Retinal pigment epithelial cell (primary cell): Measurements from ENCODE around the gene GTF2A1L.

Experiments
- DNase-seq: peaks from one replicate; pipeline ENCODE4 v3.0.0-alpha.2; 2010; ENCODE audit warnings: low read depth
- H3K4me3 ChIP-seq: 2 replicates; pipeline ENCODE4 v1.5.1; 2011; ENCODE audit warnings: mild to moderate bottlenecking, low read length, control low read depth, moderate library complexity
- CTCF ChIP-seq: conservative IDR thresholded peaks from 2 replicates; pipeline ENCODE4 v1.5.1; 2011; ENCODE audit warnings: low read depth, low read length, control low read depth, inconsistent platforms

GTF2A1L gene

DNA sequence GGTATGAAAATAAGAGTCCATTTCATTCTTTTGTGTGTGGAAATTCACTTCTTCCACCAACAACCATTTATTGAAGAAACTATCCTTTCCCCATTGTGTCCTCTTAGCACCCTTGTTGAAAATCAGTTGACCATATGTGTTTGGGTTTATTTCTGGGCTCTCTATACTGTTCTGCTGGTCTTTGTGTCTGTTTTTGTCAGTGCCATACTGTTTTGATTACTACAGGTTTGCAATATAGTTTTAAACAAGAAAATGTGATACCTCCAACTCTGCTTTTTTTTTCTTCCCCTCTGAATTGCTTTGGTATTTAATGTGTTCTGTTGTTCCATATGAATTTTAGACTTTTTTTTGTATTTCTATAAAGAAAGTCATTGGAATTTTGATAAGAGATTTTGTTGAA is 8.4 kb downstream of the GTF2A1L start:
- DNase-seq, result no peak
- no peak overlapping the region for H3K4me3 ChIP-seq
- TF ChIP-seq CTCF, result no peak

GRCh38 chr2:48633143-48633542 is 15.5 kb downstream of the GTF2A1L start:
- no peak overlapping the region for H3K4me3 ChIP-seq
- TF ChIP-seq CTCF, result no peak
- no peak for DNase-seq

- no peak for TF ChIP-seq CTCF
- DNase-seq, result no peak
- H3K4me3 ChIP-seq, result no peak overlapping the region
Measured at GRCh38 chr2:48635786-48636185, 18.1 kb downstream of the GTF2A1L start.

- DNase-seq, result no peak
- TF ChIP-seq CTCF, result no peak
- H3K4me3 ChIP-seq, result no peak overlapping the region
Measured at GRCh38 chr2:48638261-48638660, 20.6 kb downstream of the GTF2A1L start.

DNA sequence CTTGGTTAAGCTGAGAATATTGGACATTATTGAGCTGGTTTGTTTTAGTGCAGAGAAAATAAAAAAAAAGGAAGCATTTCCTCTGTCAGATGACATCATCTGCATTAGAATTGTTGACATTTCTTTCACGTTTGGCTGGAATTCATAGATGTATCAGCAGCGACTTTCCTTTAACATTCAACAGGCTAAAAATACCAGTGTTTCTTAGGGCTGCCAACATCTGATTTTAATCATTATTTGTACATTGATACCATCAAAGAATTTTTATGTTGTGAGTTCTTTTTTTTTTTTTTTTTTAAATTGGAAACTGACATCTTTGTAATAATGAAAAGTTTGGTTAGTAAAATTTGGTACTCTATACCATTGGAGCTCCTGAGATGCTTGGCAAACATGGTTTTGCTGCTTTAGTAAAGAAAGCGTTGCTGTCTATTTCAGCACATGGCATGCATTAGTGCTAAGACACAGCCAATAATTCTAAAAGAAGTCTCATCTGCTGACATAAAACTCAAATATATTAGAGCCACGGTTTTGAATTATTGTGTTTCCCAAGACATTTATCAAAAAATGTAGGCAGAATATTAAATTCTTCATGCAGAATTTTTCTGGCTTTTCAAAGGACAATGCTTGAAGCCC is 33.6 kb downstream of the GTF2A1L start:
- no peak overlapping the region for H3K4me3 ChIP-seq
- no peak for TF ChIP-seq CTCF
- DNase-seq, result peak; percentile 34

- H3K4me3 ChIP-seq, result no peak overlapping the region
- no peak for DNase-seq
- TF ChIP-seq CTCF, result no peak
Measured at GRCh38 chr2:48668992-48669391, 51.3 kb downstream of the GTF2A1L start.

DNA sequence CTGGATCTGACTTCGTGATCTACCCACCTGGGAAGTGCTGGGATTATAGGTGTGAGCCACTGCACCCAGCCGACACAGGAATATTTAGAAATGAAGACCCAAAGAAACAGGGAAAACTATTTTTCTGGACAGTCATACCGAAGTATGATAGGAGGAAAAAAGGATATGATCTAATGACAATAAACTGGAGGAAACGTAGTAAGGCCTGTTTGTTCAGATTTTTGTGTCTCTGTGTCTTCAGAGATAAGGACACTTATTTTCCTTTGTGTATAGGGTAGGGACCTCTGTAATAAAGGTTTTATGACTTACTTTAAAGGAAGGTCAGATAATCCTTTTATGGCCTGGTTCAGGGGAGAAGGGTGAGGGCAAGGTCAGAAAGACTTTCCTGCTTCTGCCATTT is 55.9 kb downstream of the GTF2A1L start:
- no peak for DNase-seq
- H3K4me3 ChIP-seq, result no peak overlapping the region
- TF ChIP-seq CTCF, result no peak
